Right lung (tissue), 5 donors: Measurements from ENCODE around the gene NR3C2. TPM values are rescaled to one million over a fixed set of nuclear protein-coding genes. Genes with fewer than 3 reads are reported as not detected.
"Not testable (repeated sequence)": the region's sequence is repeated elsewhere in the genome, so short reads cannot be mapped to it uniquely, and the experiment has no call there.

Source experiments
- DNase-seq, 2 donors: peaks; one replicate each; pipeline ENCODE4 v3.0.0-alpha.2; 2013
- polyA plus RNA-seq, 5 donors: library from polyadenylated mRNA; unstranded; fragments of 120-200 nt; gene quantifications; one replicate each; pipeline versions ENCODE4 v1.2.1 to v1.2.3, GENCODE V29; 2013; ENCODE audit warnings: inconsistent platforms in 1 of 5, low replicate concordance in 1 of 5; ENCODE audit not compliant: insufficient read length in 5 of 5, insufficient read depth in 1 of 5

Gene NR3C2
- polyA plus RNA-seq, 5 donors: 10.7 to 21.4 (median 18.0) TPM

DNA sequence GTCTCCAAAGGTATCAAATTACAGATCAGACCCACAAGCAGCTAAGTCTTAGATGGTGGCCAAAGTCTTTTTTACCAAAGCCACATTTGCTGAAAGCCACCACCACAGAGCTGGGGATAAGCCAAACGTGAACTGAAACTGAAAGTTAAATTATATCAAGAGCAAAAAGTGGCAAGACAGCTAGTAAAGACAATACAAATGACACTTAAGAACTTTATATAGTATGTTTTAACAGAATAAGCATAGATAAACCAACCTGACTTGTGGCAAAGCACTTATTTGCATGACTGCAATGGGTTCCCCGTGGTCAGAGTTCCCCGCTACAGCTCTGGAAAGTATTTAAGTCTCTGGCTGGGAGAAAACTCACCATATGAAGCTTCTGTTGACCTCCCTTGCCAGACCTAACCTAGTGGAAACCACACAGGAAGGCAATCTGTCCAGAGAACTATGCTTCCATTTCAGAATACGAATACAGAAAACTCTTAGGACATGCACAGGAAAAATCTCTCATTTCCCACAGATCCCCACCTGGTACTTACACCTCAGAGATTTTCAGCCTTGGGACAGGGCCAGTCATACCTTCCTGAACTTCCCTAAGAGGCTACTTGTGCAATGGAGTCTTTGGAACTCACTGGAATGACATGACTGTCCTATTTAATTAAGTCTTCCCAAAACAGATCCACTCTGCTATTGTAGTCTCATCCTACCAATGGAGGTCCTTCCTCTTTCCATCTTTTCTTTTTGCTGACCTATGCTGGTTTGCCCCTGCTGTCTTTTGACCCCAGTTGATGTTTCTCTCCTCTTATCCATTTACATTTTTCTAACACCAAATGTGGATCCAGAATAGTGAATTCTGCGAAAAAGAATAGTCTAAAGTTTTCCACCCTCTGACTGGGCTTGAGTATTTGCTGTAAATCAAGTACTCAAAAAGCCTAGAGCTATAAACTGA lies 225.1 kb downstream of the NR3C2 start:
- DNase-seq: no peak

DNA sequence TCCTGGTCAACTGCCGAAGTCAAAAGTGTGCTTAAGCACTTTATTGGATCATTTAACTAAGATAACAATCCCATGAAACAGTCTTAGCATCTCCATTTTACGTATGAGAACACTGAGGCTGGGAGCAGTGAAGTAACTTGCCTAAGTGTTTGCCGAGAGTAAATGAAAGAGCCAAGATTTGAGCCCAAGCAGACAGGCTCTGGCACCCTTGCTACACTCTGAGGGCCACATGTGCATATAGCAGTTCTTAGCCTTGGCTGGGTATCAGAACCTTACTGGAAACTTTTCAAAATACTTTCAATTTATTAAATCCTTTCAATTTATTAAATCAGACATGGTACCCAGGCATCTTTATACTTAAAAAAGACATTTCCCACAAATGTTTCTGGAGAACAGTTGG lies 225.9 kb downstream of the NR3C2 start:
- no peak for DNase-seq

DNA sequence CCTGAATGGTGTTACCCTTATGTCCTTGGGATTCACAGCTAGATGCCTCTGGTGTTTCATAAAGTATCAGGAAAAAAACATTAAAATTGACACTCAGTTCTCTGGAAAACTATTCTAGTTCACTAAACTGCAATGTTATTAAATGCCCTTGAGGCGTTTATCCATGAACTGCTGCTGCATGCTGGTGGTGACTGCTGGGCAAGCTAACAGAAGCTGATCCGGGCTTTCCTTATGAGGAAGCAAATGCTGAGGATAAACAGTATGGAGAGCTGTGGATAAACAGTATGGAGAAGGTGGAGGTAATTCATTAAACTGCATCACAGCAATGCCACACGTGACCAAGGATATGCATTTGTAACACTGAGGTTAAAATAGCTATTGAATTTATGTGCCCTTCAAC lies 227.0 kb downstream of the NR3C2 start:
- no peak for DNase-seq

- no peak for DNase-seq
Measured at GRCh38 chr4:148214529-148215166, 227.6 kb downstream of the NR3C2 start.

- no peak for DNase-seq
Measured at GRCh38 chr4:148211533-148211932, 230.7 kb downstream of the NR3C2 start.

GRCh38 chr4:148210661-148211060 lies 231.6 kb downstream of the NR3C2 start:
- DNase-seq: no peak

DNA sequence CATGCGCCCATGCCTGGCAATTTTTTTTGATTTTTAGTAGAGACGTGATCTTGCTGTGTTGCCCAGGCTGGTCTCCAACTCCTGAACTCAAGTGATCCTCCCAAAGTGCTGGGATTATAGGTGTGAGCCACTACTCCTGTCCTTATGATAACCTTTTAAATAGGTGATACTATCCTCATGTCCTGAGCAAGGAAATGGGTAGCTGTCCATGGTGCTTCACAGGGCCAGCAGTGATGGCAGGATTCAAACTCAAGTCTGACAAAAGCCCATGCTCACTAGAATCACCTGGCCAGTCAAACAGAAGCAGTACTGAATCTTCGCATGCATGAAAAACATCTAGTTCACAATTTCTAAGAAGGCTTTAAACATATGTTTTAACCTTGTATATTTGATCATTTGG lies 235.1 kb downstream of the NR3C2 start:
- DNase-seq: no peak

DNA sequence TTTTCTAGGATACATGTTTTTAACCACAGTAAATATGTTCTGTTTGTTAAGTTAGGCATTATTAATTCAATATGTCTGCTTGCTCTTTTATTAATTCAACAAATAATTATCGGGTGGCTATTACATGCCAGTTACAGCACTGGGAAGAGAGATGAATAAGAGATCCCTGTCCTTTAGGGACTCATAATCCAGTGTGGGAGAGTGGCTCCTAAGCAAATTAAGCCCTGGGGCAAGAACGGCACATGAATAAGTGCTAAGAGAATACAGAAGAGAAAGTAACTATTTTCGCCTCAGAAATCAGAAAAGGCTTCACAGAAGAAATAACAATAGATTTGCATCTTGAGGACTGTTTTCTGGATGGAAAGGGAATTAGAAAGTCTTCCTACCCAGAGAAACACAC lies 236.7 kb downstream of the NR3C2 start:
- DNase-seq: no peak

DNA sequence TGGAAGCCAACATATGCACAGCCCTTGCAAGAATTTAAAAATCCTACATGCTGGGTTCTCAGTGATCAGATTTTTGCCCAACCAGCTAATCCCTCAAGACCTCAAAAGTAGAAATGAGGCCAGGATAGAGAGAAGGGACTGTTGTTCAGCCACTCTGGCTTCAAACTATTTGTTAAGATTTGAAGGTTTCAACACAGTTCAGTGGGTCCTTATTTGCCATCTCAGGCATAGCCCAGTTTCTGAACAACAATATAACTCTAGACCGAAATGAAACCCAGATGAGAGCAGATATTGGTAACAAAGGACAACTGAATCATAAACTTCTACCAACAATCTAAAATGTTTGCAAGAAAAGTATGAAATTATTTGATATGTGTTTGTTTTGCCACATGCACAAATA lies 237.3 kb downstream of the NR3C2 start:
- no peak for DNase-seq

DNA sequence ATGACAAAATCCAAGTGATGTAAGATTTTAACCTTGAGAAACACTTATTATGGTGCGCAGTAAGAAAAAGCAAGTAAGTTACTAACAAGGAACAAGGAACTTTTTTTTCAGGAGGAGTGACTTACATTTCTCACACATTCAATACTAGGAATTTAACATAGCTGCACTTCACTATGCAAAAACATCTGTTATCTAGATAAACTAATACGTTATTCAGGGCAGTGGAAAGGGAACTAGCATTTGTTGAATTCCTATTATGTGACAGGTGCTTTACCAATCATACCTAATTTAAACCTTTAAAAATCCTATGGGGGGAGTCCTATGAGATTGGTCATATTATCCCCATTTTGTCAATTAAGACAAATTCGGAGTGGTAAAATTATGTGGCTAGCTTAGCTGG lies 238.0 kb downstream of the NR3C2 start:
- DNase-seq: no peak

- peak in 1 of 2 donors; percentile 26 for DNase-seq
Measured at GRCh38 chr4:148203056-148203898, 238.9 kb downstream of the NR3C2 start.

- DNase-seq: no peak
Measured at GRCh38 chr4:148200960-148201359, 241.3 kb downstream of the NR3C2 start.

- no peak for DNase-seq
Measured at GRCh38 chr4:148196164-148196563, 246.1 kb downstream of the NR3C2 start.

- DNase-seq: no peak
Measured at GRCh38 chr4:148192526-148192925, 249.7 kb downstream of the NR3C2 start.

DNA sequence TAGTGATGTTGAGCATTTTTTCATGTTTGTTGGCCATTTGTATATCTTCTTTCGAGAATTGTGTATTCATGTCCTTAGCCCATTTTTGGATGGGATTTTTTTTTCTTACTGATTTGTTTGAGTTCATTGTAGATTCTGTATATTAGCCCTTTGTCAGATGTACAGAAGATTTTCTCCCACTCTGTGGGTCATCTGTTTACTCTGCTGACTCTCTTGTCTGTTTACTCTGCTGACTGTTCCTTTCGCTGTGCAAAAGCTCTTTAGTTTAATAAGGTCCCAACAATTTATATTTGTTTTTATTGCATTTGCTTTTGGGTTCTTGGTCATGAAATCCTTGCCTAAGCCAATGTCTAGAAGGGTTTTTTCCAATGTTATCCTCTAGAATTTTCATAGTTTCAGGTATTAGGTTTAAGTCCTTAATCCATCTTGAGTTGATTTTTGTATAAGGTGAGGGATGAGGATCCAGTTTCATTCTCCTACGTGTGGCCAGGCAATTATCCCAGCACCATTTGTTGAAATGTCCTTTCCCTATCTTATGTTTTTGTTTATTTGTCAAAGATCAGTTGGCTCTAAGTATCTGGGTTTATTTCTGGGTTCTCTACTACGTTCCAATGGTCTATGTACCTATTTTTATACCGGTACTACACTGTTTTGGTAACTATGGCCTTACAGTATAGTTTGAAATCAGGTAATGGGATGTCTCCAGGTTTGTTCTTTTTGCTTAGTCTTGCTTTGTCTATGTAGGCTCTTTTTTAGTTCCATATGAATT lies 254.6 kb downstream of the NR3C2 start:
- not testable (repeated sequence) for DNase-seq

GRCh38 chr4:148184922-148185321 lies 257.3 kb downstream of the NR3C2 start:
- DNase-seq: no peak

GRCh38 chr4:148182230-148182911 lies 259.8 kb downstream of the NR3C2 start:
- DNase-seq: no peak

- DNase-seq: no peak
Measured at GRCh38 chr4:148173397-148174017, 268.7 kb downstream of the NR3C2 start.

DNA sequence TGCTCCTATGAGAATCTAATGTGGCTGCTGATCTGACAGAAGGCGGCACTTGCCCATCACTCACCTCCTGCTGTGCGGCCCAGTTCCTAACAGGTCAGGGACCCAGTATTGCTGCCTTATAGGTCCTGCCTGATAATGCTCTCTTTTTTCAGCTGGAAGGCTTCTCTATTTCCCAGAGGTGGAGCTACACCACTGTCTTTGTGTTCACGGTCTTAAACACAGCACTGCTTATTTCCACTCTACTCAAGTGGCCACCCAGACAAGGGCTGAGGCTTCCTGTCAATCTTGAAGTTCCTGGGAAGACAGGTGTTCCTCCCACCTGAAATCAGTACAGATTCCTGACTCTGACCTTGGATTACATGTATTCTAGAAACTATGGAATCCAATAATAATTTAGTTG lies 270.6 kb downstream of the NR3C2 start:
- no peak for DNase-seq
